GM23248 (cell line): ENCODE data around the gene PTPRT.

ENCODE experiments used
- EZH2 ChIP-seq: fragments of 200-600 bp; sonication (generic); IDR thresholded peaks from 2 replicates; pipeline ENCODE4 v1.6.1; 2018; ENCODE audit warnings: antibody characterized with exemption, mild to moderate bottlenecking; ENCODE audit not compliant: insufficient read depth, poor library complexity, severe bottlenecking
- EZH2phosphoT487 ChIP-seq: fragments of 200-600 bp; sonication (generic); IDR thresholded peaks from 2 replicates; pipeline ENCODE4 v1.6.1; 2018; ENCODE audit warnings: antibody characterized with exemption, moderate library complexity, mild to moderate bottlenecking, low read depth; ENCODE audit not compliant: insufficient read depth

GRCh38 chr20:42792052-42792451 lies 397.7 kb downstream of the PTPRT start:
- TF ChIP-seq EZH2phosphoT487 (no peak), EZH2 (no peak)
